ENCODE results near the gene STAMBPL1. TPM values are rescaled to one million over a fixed set of nuclear protein-coding genes. Genes with fewer than 3 reads are reported as not detected.

Gene STAMBPL1
- total RNA-seq, 1 donor from 2014 or later: 8.4 TPM

DNA sequence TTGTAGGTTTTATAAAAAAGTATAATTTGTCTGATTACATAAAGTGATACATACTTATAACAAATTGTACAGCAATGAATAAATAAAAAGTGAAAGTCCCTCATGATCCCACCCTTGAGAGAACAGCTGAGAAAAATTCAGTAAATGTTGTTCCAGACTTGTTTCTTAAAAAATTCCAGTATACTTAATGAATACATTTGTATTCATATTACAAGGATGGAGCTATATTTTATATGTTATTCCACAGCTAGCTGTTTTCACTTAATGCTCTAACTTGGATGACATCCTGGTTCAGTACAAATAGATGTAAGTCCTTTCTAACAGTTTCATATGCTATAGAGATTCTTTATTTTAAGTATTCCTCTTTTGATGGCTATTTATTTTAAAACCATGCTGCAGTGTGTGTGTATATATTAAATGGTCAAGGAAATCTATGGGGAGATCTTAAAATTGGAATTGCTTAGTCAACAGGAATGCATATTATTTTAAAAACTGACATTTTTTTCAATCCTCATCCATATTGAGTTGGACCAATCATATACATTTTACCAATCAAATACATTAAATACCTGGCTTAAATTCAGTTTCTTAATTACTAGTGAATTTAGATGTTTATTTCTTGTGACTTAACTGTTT lies 8.9 kb downstream of the STAMBPL1 start:
- TF ChIP-seq, protein P1, sequence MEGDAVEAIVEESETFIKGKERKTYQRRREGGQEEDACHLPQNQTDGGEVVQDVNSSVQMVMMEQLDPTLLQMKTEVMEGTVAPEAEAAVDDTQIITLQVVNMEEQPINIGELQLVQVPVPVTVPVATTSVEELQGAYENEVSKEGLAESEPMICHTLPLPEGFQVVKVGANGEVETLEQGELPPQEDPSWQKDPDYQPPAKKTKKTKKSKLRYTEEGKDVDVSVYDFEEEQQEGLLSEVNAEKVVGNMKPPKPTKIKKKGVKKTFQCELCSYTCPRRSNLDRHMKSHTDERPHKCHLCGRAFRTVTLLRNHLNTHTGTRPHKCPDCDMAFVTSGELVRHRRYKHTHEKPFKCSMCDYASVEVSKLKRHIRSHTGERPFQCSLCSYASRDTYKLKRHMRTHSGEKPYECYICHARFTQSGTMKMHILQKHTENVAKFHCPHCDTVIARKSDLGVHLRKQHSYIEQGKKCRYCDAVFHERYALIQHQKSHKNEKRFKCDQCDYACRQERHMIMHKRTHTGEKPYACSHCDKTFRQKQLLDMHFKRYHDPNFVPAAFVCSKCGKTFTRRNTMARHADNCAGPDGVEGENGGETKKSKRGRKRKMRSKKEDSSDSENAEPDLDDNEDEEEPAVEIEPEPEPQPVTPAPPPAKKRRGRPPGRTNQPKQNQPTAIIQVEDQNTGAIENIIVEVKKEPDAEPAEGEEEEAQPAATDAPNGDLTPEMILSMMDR (conservative IDR thresholded peaks at IDR 0.05): no peak
- DNase-seq (ENCODE audit: extremely low spot score, unreplicated experiment): no peak

DNA sequence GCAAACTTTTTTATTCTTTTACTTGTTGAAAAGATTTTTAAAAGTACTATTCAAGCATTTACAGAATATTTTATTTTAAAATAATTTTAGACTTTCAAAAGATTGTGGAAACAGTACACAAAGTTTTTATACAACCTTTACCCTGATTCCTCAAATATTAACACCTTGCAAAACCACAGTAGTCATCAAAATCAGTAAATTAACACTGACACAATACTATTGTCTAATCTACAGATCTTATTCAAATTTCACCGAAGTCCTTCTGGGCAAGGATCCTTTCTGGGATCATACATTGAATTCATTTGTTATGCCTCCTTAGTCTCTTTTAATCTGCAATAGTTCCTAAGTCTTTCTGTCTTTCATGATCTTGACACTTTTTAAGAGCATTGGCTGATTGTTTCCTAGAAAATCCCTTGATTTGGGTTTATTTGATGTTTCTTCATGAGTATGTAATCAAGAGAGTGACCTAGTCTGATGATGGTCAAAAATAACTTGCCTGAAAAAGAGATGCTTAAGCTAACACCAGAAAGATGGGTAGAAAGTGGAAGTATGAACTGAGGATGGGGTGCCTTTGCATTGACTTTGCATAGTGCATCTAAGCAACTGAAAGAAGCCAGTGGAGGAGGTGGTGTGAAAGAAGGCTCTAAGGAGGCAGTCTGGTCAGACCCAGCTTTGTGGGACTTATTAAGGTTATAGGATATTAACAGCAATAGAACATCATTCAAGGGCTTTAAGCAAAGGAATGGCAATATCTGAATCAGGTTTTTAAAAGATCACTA lies 9.7 kb downstream of the STAMBPL1 start:
- TF ChIP-seq, protein P1 (conservative IDR thresholded peaks at IDR 0.05): no peak
- Mint-ChIP-seq H3K4me3 (no peak overlapping the region), H3K4me1 (ENCODE audit: unreplicated experiment) (no peaks in the 10 kb centered on the region), H3K36me3 (no peaks in the 10 kb centered on the region), H3K9me3 (no peaks in the 10 kb centered on the region), H3K27ac (no peak overlapping the region), H3K27me3 (no peaks in the 10 kb centered on the region)
- no peak for DNase-seq (ENCODE audit: extremely low spot score, unreplicated experiment)

More for the DNA sequence above, 8.9 kb downstream of the STAMBPL1 start:
- no peaks in the 10 kb centered on the region for H3K9me3 Mint-ChIP-seq
- H3K4me3 Mint-ChIP-seq: no peak overlapping the region
- H3K27ac Mint-ChIP-seq: no peak overlapping the region
- no peaks in the 10 kb centered on the region for H3K36me3 Mint-ChIP-seq
- H3K4me1 Mint-ChIP-seq (ENCODE audit: unreplicated experiment): no peaks in the 10 kb centered on the region
- H3K27me3 Mint-ChIP-seq: no peaks in the 10 kb centered on the region

DNA sequence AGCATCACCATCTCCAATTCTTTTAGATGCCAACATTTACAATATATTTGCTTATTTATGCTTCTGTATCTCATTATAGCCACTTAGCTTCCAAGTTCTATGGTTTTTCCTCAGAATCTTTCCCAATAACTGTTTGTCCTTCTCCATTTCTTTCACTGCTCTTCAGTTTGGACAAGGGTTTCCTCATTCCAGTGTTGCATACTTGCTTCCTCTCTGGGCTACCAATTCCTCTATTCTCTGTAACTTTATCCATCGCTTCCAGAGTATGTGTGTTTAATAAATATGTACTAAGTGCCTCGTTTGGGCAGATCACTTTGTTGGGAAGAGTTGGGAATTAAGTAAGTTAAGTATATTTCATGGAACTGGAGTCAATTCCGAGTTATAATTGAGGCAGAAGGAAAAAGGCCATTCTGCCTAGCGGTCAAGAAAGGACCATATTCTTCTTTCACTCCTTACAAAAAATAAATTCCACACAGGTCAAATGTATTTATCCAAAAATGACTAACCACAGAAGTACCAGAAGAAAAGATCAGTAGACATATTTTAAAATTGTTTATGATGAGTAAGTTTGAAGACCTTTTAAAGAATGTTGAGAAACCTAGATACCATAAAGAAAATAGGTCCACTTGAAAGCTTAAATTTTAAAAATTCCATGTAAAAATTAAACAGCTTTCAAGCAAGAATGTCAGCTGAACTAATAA lies 10.8 kb downstream of the STAMBPL1 start:
- peaks cover 4% of the 10 kb centered on the region for H3K4me1 Mint-ChIP-seq (ENCODE audit: unreplicated experiment)
- no peak overlapping the region for H3K27ac Mint-ChIP-seq
- no peaks in the 10 kb centered on the region for H3K9me3 Mint-ChIP-seq
- TF ChIP-seq, protein P1 (conservative IDR thresholded peaks at IDR 0.05): no peak
- H3K4me3 Mint-ChIP-seq: no peak overlapping the region
- no peaks in the 10 kb centered on the region for H3K27me3 Mint-ChIP-seq
- no peaks in the 10 kb centered on the region for H3K36me3 Mint-ChIP-seq
- no peak for DNase-seq (ENCODE audit: extremely low spot score, unreplicated experiment)

DNA sequence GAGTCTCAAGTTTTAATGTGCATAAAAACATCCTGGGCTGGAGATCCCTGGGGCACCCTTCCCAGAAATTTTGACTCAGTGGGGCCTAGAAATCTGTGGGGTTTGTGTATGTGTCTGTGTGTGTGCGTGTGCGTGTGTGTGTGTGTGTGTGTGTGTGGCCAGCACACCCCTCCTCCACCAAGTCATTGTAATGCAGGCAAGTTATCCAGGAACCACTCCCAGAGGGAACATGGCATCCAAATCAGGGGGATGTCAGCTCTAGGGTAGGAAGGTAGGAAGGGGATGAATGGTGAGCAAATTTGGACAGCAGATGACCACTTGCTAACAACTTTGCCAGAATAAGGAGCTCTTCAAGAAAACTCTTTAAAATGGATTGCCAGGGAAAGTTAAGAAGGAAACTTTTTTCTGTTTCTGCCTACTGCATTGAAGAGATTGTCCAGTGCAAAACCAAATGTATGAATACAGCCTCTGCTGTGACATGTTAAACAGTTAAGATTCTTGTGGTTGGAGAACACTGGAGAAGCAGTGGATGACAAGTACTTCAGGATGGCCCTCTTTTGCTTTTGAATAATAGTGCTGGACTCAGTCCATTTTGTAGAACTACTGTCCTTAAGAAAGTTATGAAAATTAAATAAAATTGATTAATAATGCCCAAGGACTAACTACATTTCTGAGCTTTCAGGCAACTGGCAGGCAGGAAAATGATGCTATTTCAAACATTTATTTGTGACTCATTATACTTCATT lies 12.3 kb downstream of the STAMBPL1 start:
- H3K27ac Mint-ChIP-seq: no peak overlapping the region
- no peaks in the 10 kb centered on the region for H3K36me3 Mint-ChIP-seq
- TF ChIP-seq, protein P1 (conservative IDR thresholded peaks at IDR 0.05): no peak
- H3K9me3 Mint-ChIP-seq: no peaks in the 10 kb centered on the region
- peaks cover 17% of the 10 kb centered on the region for H3K4me1 Mint-ChIP-seq (ENCODE audit: unreplicated experiment)
- DNase-seq (ENCODE audit: extremely low spot score, unreplicated experiment): no peak
- H3K4me3 Mint-ChIP-seq: no peak overlapping the region
- H3K27me3 Mint-ChIP-seq: no peaks in the 10 kb centered on the region

DNA sequence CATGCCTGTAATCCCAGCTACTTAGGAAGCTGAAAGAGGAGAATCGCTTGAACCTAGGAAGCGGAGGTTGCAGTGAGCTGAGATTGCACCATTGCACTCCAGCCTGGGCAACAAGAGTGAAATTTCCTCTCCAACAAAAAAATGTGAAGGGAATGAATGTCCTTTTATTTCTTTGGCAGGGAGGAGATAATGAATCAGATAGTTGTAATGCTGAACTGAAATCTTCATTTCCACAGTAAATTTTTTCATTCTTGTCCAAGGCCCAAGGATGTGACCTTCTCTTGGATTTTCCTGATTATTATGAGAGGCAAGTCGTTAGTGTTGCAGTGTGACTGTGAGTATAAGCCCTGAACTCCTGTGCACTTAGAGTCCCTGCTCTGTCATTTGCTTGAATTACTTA lies 13.6 kb downstream of the STAMBPL1 start:
- TF ChIP-seq, protein P1 (conservative IDR thresholded peaks at IDR 0.05): no peak
- Mint-ChIP-seq H3K4me3 (no peak overlapping the region), H3K27ac (no peak overlapping the region), H3K27me3 (no peaks in the 10 kb centered on the region), H3K9me3 (no peaks in the 10 kb centered on the region), H3K36me3 (no peaks in the 10 kb centered on the region), H3K4me1 (ENCODE audit: unreplicated experiment) (peaks cover 27% of the 10 kb centered on the region)
- DNase-seq (ENCODE audit: extremely low spot score, unreplicated experiment): no peak

Measured in type B pancreatic cell (in vitro differentiated cells).